Activated T-cell treated with anti-CD3 and anti-CD28 coated beads, Interleukin-2, amount 50 U/mL, for 1 hour (primary cell): ENCODE results near the gene MLXIP.

Experiments
- DNase-seq: peaks from one replicate; pipeline ENCODE4 v3.0.0-alpha.2; 2020

The MLXIP gene

GRCh38 chr12:122190842-122191668 is 112.5 kb downstream of the MLXIP start:
- DNase-seq: peak; percentile 68

- no peak for DNase-seq
Measured at GRCh38 chr12:122192441-122192840, 113.9 kb downstream of the MLXIP start.

GRCh38 chr12:122194804-122195203 is 116.2 kb downstream of the MLXIP start:
- DNase-seq: no peak

- no peak for DNase-seq
Measured at GRCh38 chr12:122195405-122195804, 116.8 kb downstream of the MLXIP start.
